IMR-90 (cell line): Measurements from ENCODE around the gene TGM4. TPM values are rescaled to one million over a fixed set of nuclear protein-coding genes. Genes with fewer than 3 reads are reported as not detected.

ENCODE experiments used
- ATAC-seq: fragments of 200-7000 bp; cut with Tn5 transposase; 2 replicates; pipeline ENCODE4 v1.9.1; 2020; ENCODE audit warnings: low read depth, mild to moderate bottlenecking, moderate library complexity
- BruUV-seq: library from RNA; stranded (reverse); fragments of 400-500 nt; replicated peaks from 2 replicates; lab custom pipeline; 2021; lab: Mats Ljungman, UMichigan
- CTCF ChIA-PET: fragments of 300-600 bp; formaldehyde crosslinking; extraction: SDS; loops from one replicate; lab custom pipeline; 2021; ENCODE audit warnings: antibody characterized with exemption; lab: Yijun Ruan, JAX
- POLR2A ChIA-PET: fragments of 300-600 bp; sonication (Branson Sonifier 250); formaldehyde crosslinking; loops from one replicate; lab custom pipeline; 2022; ENCODE audit warnings: antibody characterized with exemption; ENCODE audit not compliant: unreplicated experiment; lab: Charles Lee
- DNase-seq: peaks from one replicate; pipeline ENCODE4 v3.0.0; 2013
- H2AFZ ChIP-seq: replicated peaks from 2 replicates; pipeline ENCODE3; 2013; ENCODE audit warnings: low read length, mild to moderate bottlenecking; ENCODE audit not compliant: poor library complexity
- H2AK5ac ChIP-seq: 2 replicates; pipeline ENCODE4 v1.6.1; 2013; ENCODE audit warnings: low read depth, low read length, inconsistent platforms
- H2AK9ac ChIP-seq: replicated peaks from 2 replicates; pipeline ENCODE3; 2013; ENCODE audit warnings: mild to moderate bottlenecking, low read depth, low read length, moderate library complexity; ENCODE audit not compliant: poor library complexity
- H2BK120ac ChIP-seq: 2 replicates; pipeline ENCODE4 v1.6.1; 2013; ENCODE audit warnings: low read depth, low read length, inconsistent platforms
- H2BK15ac ChIP-seq: 3 replicates; pipeline ENCODE4 v1.6.1; 2013; ENCODE audit warnings: low read depth, low read length, inconsistent platforms
- H2BK20ac ChIP-seq: 2 replicates; pipeline ENCODE4 v1.6.1; 2013; ENCODE audit warnings: low read depth, mild to moderate bottlenecking, inconsistent platforms, low read length, moderate library complexity
- H2BK5ac ChIP-seq: 2 replicates; pipeline ENCODE4 v1.6.1; 2013; ENCODE audit warnings: mild to moderate bottlenecking, low read depth, low read length, inconsistent platforms; ENCODE audit not compliant: poor library complexity, severe bottlenecking
- H3K14ac ChIP-seq: replicated peaks from 2 replicates; pipeline ENCODE4 v1.6.1; 2013; ENCODE audit warnings: low read depth, low read length, inconsistent platforms
- H3K18ac ChIP-seq: 2 replicates; pipeline ENCODE4 v1.6.1; 2013; ENCODE audit warnings: low read depth, low read length, control low read depth
- H3K23ac ChIP-seq: 2 replicates; pipeline ENCODE4 v1.6.1; 2013; ENCODE audit warnings: low read depth, low read length, inconsistent platforms
- H3K27ac ChIP-seq: 2 replicates; pipeline ENCODE4 v1.5.1; 2013; ENCODE audit warnings: mild to moderate bottlenecking, control low read depth, low read length; ENCODE audit not compliant: insufficient read depth
- H3K27me3 ChIP-seq: 2 replicates; pipeline ENCODE4 v1.6.1; 2013; ENCODE audit warnings: low read length; ENCODE audit not compliant: control insufficient read depth, insufficient read depth
- H3K36me3 ChIP-seq: 2 replicates; pipeline ENCODE4 v1.6.1; 2013; ENCODE audit warnings: low read length, mixed read lengths; ENCODE audit not compliant: control insufficient read depth, insufficient read depth
- H3K4ac ChIP-seq: 2 replicates; pipeline ENCODE4 v1.6.1; 2013; ENCODE audit warnings: low read depth, low read length, inconsistent platforms
- H3K4me1 ChIP-seq: 2 replicates; pipeline ENCODE4 v1.6.1; 2013; ENCODE audit warnings: low read length, mixed read lengths; ENCODE audit not compliant: control insufficient read depth, insufficient read depth
- H3K4me2 ChIP-seq: 2 replicates; pipeline ENCODE4 v1.6.1; 2013; ENCODE audit warnings: low read depth, mild to moderate bottlenecking, control low read depth, low read length, moderate library complexity
- H3K4me3 ChIP-seq: 2 replicates; pipeline ENCODE4 v1.5.1; 2013; ENCODE audit warnings: low read depth, mild to moderate bottlenecking, control low read depth, low read length, moderate library complexity; ENCODE audit not compliant: insufficient read depth
- H3K56ac ChIP-seq: 2 replicates; pipeline ENCODE4 v1.6.1; 2013; ENCODE audit warnings: low read length, inconsistent platforms; ENCODE audit not compliant: insufficient read depth; ENCODE audit errors: extremely low read depth
- H3K79me1 ChIP-seq, 2 experiments: 2 replicates each; pipeline ENCODE4 v1.6.1; 2013; ENCODE audit warnings: low read length in 2 of 2, inconsistent platforms in 1 of 2, low read depth in 1 of 2
- H3K9ac ChIP-seq: 2 replicates; pipeline ENCODE4 v1.6.1; 2013; ENCODE audit warnings: low read depth, low read length, control low read depth
- H3K9me1 ChIP-seq: 2 replicates; pipeline ENCODE4 v1.6.1; 2013; ENCODE audit warnings: low read length, inconsistent platforms; ENCODE audit not compliant: insufficient read depth
- H3K9me3 ChIP-seq: 2 replicates; pipeline ENCODE4 v1.6.1; 2013; ENCODE audit warnings: low read length; ENCODE audit not compliant: control insufficient read depth, insufficient read depth
- H4K20me1 ChIP-seq: 2 replicates; pipeline ENCODE4 v1.6.1; 2013; ENCODE audit warnings: low read length, inconsistent platforms; ENCODE audit not compliant: insufficient read depth
- H4K5ac ChIP-seq: 2 replicates; pipeline ENCODE4 v1.6.1; 2013; ENCODE audit warnings: mild to moderate bottlenecking, low read depth, low read length, control low read depth
- H4K8ac ChIP-seq, 2 experiments: 2 replicates each; pipeline ENCODE4 v1.6.1; 2013; ENCODE audit warnings: low read depth in 2 of 2, low read length in 2 of 2, control low read depth in 1 of 2, inconsistent platforms in 1 of 2
- H4K91ac ChIP-seq: 2 replicates; pipeline ENCODE4 v1.6.1; 2013; ENCODE audit warnings: low read depth, low read length, inconsistent platforms; ENCODE audit not compliant: insufficient read depth
- POLR2A ChIP-seq: IDR thresholded peaks from 2 replicates; pipeline ENCODE4 v1.6.1; 2012; ENCODE audit warnings: mild to moderate bottlenecking, low read depth, low read length
- RAD21 ChIP-seq: IDR thresholded peaks from 2 replicates; pipeline ENCODE4 v1.6.1; 2012; ENCODE audit warnings: low read length, improper control_type of control experiment
- SMC3 ChIP-seq: fragments of 150-350 bp; IDR thresholded peaks from 2 replicates; pipeline ENCODE4 v1.6.1; 2016; ENCODE audit warnings: low read depth, mild to moderate bottlenecking, antibody characterized with exemption, low read length, moderate library complexity
- WGBS, 2 experiments: methylation state at CpG; one replicate each; pipeline versions ENCODE4 v1.1.5 to v1.1.7; 2013; ENCODE audit warnings: missing lambda C conversion rate in 2 of 2; ENCODE audit not compliant: insufficient read length in 1 of 2; ENCODE audit errors: extremely low coverage in 2 of 2; 5-methylcytosine and 5-hydroxymethylcytosine counted together
- dilution Hi-C: fragments of 300-500 bp; cut with HindIII; formaldehyde crosslinking; loops from one replicate; pipeline ENCODE4 v1.14.3; 2018; ENCODE audit warnings: low sequenced_read_pairs; ENCODE audit not compliant: unreplicated experiment
- in situ Hi-C: fragments of 300-500 bp; cut with MboI; formaldehyde crosslinking; loops from 3 replicates; pipeline ENCODE4 v1.14.3; 2019; ENCODE audit warnings: low sequenced_read_pairs, inconsistent platforms, mixed read lengths
- intact Hi-C: fragments of 100-400 bp; cut with micrococcal nuclease; formaldehyde crosslinking; loops from 2 replicates; pipeline ENCODE4 v1.10.0; 2022
- polyA plus RNA-seq, 3 experiments: library from polyadenylated mRNA; depleted of rRNA; stranded (reverse); fragments of >200 nt; gene quantifications; 2 replicates each; pipeline ENCODE4 v1.2.3, GENCODE V29; 2012; ENCODE audit warnings: low replicate concordance in 1 of 3
- total RNA-seq: library from RNA; depleted of rRNA; stranded (reverse); fragments of >200 nt; gene quantifications from 2 replicates; pipeline ENCODE4 v1.2.3, GENCODE V29; 2012
- TF ChIP-seq, protein P1 (sequence below): conservative IDR thresholded peaks from 2 replicates; pipeline ENCODE4 v1.5.1; 2012; ENCODE audit warnings: mild to moderate bottlenecking, low read depth, low read length, improper control_type of control experiment

The TGM4 gene
- total and polyA plus RNA-seq, 2 of the 4 experiments (the other 2 are of a cell fraction), result under 0.01 to 0.10 TPM

DNA sequence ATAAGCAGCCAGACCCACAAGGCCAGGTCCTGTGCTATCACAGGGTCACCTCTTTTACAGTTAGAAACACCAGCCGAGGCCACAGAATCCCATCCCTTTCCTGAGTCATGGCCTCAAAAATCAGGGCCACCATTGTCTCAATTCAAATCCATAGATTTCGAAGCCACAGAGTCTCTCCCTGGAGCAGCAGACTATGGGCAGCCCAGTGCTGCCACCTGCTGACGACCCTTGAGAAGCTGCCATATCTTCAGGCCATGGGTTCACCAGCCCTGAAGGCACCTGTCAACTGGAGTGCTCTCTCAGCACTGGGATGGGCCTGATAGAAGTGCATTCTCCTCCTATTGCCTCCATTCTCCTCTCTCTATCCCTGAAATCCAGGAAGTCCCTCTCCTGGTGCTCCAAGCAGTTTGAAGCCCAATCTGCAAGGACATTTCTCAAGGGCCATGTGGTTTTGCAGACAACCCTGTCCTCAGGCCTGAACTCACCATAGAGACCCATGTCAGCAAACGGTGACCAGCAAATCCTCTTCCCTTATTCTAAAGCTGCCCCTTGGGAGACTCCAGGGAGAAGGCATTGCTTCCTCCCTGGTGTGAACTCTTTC lies 39.6 kb downstream of the TGM4 start:
- POLR2A ChIA-PET, result no interaction called here
- Histone ChIP-seq H3K27me3 (no peaks in the 10 kb centered on the region; the same call in 1 of the 2 replicates), H3K36me3 (peaks cover 4% of the 10 kb centered on the region; the same call in 1 of the 2 replicates), H4K20me1 (no peaks in the 10 kb centered on the region), H2AK5ac (no peak overlapping the region), H3K9ac (no peak overlapping the region), H2BK5ac (no peak overlapping the region), H3K18ac (no peak overlapping the region), H3K4ac (no peak overlapping the region), H3K4me2 (no peak overlapping the region), H4K8ac (no peak overlapping the region), H3K14ac (no peak overlapping the region), H3K4me1 (no peaks in the 10 kb centered on the region), H2BK15ac (no peak overlapping the region), H3K79me1 (no peaks in the 10 kb centered on the region), H3K4me3 (no peak overlapping the region), H2BK120ac (no peak overlapping the region), H3K56ac (no peak overlapping the region), H3K27ac (no peak overlapping the region), H3K23ac (no peak overlapping the region), H4K5ac (no peak overlapping the region), H2BK20ac (no peak overlapping the region), H3K9me3 (no peaks in the 10 kb centered on the region), H3K9me1 (no peaks in the 10 kb centered on the region), H2AFZ (peak overlapping the region; percentile 78), H2AK9ac (peak overlapping the region; percentile 79), H4K91ac (no peak overlapping the region)
- dilution Hi-C loops (no loop called here), intact Hi-C loops (loop anchor here (1.0 to 10.0 kb wide), 4 partner anchors 53 to 382 kb away; partner anchors contain the start of genes TMEM42 and ZNF35), in situ Hi-C loops (no loop called here)
- ATAC-seq, result peak; percentile 82
- peak; percentile 69 for DNase-seq
- no TSS peak for BruUV-seq
- TF ChIP-seq SMC3 (peak; percentile 87), POLR2A (no peak), RAD21 (peak; percentile 92)
- TF ChIP-seq, protein P1, sequence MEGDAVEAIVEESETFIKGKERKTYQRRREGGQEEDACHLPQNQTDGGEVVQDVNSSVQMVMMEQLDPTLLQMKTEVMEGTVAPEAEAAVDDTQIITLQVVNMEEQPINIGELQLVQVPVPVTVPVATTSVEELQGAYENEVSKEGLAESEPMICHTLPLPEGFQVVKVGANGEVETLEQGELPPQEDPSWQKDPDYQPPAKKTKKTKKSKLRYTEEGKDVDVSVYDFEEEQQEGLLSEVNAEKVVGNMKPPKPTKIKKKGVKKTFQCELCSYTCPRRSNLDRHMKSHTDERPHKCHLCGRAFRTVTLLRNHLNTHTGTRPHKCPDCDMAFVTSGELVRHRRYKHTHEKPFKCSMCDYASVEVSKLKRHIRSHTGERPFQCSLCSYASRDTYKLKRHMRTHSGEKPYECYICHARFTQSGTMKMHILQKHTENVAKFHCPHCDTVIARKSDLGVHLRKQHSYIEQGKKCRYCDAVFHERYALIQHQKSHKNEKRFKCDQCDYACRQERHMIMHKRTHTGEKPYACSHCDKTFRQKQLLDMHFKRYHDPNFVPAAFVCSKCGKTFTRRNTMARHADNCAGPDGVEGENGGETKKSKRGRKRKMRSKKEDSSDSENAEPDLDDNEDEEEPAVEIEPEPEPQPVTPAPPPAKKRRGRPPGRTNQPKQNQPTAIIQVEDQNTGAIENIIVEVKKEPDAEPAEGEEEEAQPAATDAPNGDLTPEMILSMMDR, result peak; percentile 79
- CTCF ChIA-PET, result interaction anchor here (0.6 to 1.0 kb wide), 3 partner anchors 10 to 821 kb away, joined by 3 to 4 read pairs (median 3); no protein-coding TSS in a partner anchor
- WGBS, 2 experiments, result 17% methylated on average over 2 of the region's 4 CpGs; no CpG with 5 or more reads in 1 of the 2 experiments
